CD4-positive, alpha-beta T cell treated with Interleukin-15 for 1 hour (primary cell): ENCODE measurements around the gene DPPA3.
"Not testable (repeated sequence)": the region's sequence is repeated elsewhere in the genome, so short reads cannot be mapped to it uniquely, and the experiment has no call there.

ENCODE experiments used
- DNase-seq: peaks from one replicate; pipeline ENCODE4 v3.0.0-alpha.2; 2020

Gene DPPA3

DNA sequence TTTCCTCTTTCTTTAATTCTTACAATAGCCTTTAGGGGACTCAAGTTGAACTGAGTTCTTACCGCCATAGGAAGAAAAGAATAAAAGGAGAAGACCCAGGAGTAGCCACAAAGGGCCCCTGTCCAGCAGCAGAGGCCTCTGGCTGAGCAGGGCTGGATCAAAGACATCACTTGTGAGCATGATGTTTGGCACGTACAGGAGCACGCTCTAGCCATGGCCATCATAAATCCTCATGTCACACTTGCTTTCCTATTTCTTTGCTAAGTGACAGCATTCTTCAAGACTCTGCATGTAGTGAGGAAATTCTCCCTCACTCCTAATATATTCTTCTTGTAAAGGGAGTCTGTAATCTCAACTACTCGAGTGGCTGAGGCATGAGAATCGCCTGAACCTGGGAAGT is 20.3 kb downstream of the DPPA3 start:
- no peak for DNase-seq

- no peak for DNase-seq
Observed at GRCh38 chr12:7732993-7733392, 21.8 kb downstream of the DPPA3 start.

GRCh38 chr12:7747246-7747645 is 36.0 kb downstream of the DPPA3 start, which contains the start of gene CLEC4C:
CLEC4C (minus strand) TSS chr12:7747375; CDS start chr12:7747348, 27 bp downstream.
- no peak for DNase-seq

DNA sequence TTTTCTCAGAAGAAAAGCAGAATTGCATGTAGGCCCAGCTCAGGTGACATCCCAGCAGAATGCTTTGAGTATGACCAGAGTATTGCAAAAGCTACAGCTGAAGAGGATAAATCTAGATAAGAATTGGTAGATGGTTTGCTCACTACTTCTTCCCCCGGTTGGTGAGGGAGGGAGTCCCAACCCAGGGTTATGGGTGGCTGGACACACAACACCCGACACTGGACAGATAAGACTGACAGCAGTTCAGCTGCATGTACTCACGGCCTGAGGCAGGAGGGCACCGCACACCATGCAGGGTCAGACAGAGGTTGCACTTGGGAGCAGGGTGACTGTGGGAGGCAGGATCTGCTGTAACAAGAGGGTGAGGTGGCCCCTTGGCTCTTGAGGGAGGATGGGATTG is 37.6 kb downstream of the DPPA3 start:
- DNase-seq, result no peak

GRCh38 chr12:7749442-7749841 is 38.2 kb downstream of the DPPA3 start:
- DNase-seq, result no peak

DNA sequence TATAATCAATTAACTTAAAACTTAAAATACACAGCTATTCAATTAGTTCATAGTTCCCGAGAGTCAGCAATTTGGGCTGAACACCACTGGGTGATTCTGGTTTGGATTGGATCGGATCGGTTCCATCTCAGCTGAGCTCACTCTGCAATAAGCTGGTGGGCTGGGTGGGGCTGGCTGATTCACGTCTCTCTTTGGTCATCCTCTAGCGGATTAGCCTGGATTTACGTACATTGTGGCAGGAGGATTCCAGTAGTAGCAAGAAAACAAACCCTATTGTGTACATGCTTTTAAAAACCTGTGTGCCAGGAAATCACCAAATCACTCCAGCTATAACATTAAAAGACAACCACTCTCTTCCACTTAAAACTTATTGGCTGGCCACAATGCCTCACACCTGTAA is 39.1 kb downstream of the DPPA3 start:
- DNase-seq, result no peak

GRCh38 chr12:7751394-7751793 is 40.2 kb downstream of the DPPA3 start:
- DNase-seq, result no peak

GRCh38 chr12:7751941-7752922 is 41.0 kb downstream of the DPPA3 start:
- not testable (repeated sequence) for DNase-seq

- DNase-seq, result not testable (repeated sequence)
Observed at GRCh38 chr12:7755668-7756067, 44.4 kb downstream of the DPPA3 start.

- DNase-seq, result no peak
Observed at GRCh38 chr12:7756993-7757392, 45.8 kb downstream of the DPPA3 start.

DNA sequence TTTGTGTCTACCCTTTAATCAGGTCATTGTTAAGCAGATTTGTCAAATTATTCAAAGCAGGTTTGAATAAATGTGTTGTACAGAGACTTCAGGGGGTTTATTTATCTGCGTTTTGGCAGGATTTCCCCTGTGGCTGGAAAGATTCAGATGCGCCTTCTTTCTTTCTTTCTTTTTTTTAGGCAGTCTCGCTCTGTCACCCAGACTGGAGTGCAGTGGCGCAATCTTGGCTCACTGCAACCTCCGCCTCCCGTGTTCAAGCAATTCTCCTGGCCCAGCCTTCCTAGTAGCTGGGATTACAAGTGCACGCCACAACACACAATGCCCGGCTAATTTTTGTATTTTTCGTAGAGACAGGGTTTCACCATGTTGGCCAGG is 47.5 kb downstream of the DPPA3 start:
- DNase-seq, result no peak
